HL-60 (cell line): ENCODE results near the gene DEUP1.

Experiments used
- DNase-seq, 2 experiments: peaks; one replicate each; pipeline ENCODE4 v3.0.0-alpha.2; 2010 to 2020; ENCODE audit warnings: low read depth in 1 of 2, low spot score in 1 of 2
- H3K27ac ChIP-seq: fragments of 250-450 bp; sonication (Bioruptor Pico); replicated peaks from 2 replicates; pipeline ENCODE4 v1.5.1; 2020; ENCODE audit warnings: mild to moderate bottlenecking, moderate library complexity
- H3K27me3 ChIP-seq: fragments of 250-450 bp; sonication (Bioruptor Pico); 2 replicates; pipeline ENCODE4 v1.5.1; 2021; ENCODE audit warnings: mild to moderate bottlenecking, moderate library complexity; ENCODE audit not compliant: insufficient read depth, poor library complexity, severe bottlenecking
- H3K4me3 ChIP-seq: replicated peaks from 2 replicates; pipeline ENCODE4 v1.5.1; 2011; ENCODE audit warnings: mild to moderate bottlenecking, control low read depth, low read length; ENCODE audit not compliant: insufficient read depth
- CTCF ChIP-seq: IDR thresholded peaks from one replicate; pipeline ENCODE4 v1.5.1; 2011; ENCODE audit warnings: low read length, control low read depth, inconsistent platforms; ENCODE audit not compliant: insufficient read depth
- GABPA ChIP-seq: IDR thresholded peaks from 2 replicates; pipeline ENCODE4 v1.6.1; 2012; ENCODE audit warnings: low read depth
- POLR2AphosphoS5 ChIP-seq: IDR thresholded peaks from 2 replicates; pipeline ENCODE4 v1.6.1; 2012; ENCODE audit warnings: low read depth
- SPI1 ChIP-seq: IDR thresholded peaks from 2 replicates; pipeline ENCODE4 v1.6.1; 2012; ENCODE audit warnings: low read depth, mild to moderate bottlenecking, borderline replicate concordance
- TF ChIP-seq, protein P1 (sequence below): IDR thresholded peaks from 2 replicates; pipeline ENCODE4 v1.6.1; 2012; ENCODE audit warnings: low read depth; ENCODE audit not compliant: insufficient replicate concordance

The DEUP1 gene

GRCh38 chr11:93288079-93288478, 42.5 kb upstream of the DEUP1 start:
- TF ChIP-seq GABPA (no peak), POLR2AphosphoS5 (no peak), SPI1 (no peak), CTCF (no peak)
- TF ChIP-seq, protein P1, sequence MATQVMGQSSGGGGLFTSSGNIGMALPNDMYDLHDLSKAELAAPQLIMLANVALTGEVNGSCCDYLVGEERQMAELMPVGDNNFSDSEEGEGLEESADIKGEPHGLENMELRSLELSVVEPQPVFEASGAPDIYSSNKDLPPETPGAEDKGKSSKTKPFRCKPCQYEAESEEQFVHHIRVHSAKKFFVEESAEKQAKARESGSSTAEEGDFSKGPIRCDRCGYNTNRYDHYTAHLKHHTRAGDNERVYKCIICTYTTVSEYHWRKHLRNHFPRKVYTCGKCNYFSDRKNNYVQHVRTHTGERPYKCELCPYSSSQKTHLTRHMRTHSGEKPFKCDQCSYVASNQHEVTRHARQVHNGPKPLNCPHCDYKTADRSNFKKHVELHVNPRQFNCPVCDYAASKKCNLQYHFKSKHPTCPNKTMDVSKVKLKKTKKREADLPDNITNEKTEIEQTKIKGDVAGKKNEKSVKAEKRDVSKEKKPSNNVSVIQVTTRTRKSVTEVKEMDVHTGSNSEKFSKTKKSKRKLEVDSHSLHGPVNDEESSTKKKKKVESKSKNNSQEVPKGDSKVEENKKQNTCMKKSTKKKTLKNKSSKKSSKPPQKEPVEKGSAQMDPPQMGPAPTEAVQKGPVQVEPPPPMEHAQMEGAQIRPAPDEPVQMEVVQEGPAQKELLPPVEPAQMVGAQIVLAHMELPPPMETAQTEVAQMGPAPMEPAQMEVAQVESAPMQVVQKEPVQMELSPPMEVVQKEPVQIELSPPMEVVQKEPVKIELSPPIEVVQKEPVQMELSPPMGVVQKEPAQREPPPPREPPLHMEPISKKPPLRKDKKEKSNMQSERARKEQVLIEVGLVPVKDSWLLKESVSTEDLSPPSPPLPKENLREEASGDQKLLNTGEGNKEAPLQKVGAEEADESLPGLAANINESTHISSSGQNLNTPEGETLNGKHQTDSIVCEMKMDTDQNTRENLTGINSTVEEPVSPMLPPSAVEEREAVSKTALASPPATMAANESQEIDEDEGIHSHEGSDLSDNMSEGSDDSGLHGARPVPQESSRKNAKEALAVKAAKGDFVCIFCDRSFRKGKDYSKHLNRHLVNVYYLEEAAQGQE = no peak
- H3K27me3 ChIP-seq = no peaks in the 10 kb centered on the region
- no peak for DNase-seq
- H3K27ac ChIP-seq = no peak overlapping the region
- no peak overlapping the region for H3K4me3 ChIP-seq

- TF ChIP-seq SPI1 = no peak
- TF ChIP-seq POLR2AphosphoS5 = no peak
- TF ChIP-seq GABPA = no peak
- no peak for TF ChIP-seq CTCF
- TF ChIP-seq, protein P1 = no peak
- H3K4me3 ChIP-seq = no peak overlapping the region
- H3K27ac ChIP-seq = no peak overlapping the region
- H3K27me3 ChIP-seq = no peaks in the 10 kb centered on the region
- DNase-seq = no peak
Observed at GRCh38 chr11:93288767-93289166, 41.8 kb upstream of the DEUP1 start.

GRCh38 chr11:93289782-93290463, 40.6 kb upstream of the DEUP1 start:
- no peak for DNase-seq
- TF ChIP-seq GABPA (no peak), CTCF (no peak), POLR2AphosphoS5 (no peak), SPI1 (no peak)
- TF ChIP-seq, protein P1 = no peak
- Histone ChIP-seq H3K4me3 (no peak overlapping the region), H3K27me3 (no peaks in the 10 kb centered on the region), H3K27ac (no peak overlapping the region)
